ENCODE results near the gene HBB. TPM values are rescaled to one million over a fixed set of nuclear protein-coding genes. Genes with fewer than 3 reads are reported as not detected.
A peak's percentile ranks its signal among the peaks of the same experiment; 100 is the strongest.

The HBB gene
- total and polyA plus RNA-seq, 4 donors, result 5.7 to 3,950 (median 50.2) TPM

- H3K4me1 ChIP-seq (ENCODE audit: control insufficient read depth in 4 of 4, insufficient read depth in 4 of 4, low read length in 3 of 4), result no peaks in the 10 kb centered on the region
- 71% methylated on average over 6 of the region's 6 CpGs for WGBS
- peaks cover 0 to 9% (median 0%) of the 10 kb centered on the region in 4 donors for H3K27me3 ChIP-seq (ENCODE audit: control insufficient read depth in 4 of 4, insufficient read depth in 4 of 4, low read length in 3 of 4)
- peaks cover 0 to 2% (median 0%) of the 10 kb centered on the region in 4 donors for H3K9me3 ChIP-seq (ENCODE audit: control insufficient read depth in 4 of 4, low read length in 3 of 4)
- H3K36me3 ChIP-seq (ENCODE audit: control insufficient read depth in 4 of 4, insufficient read depth in 3 of 4, low read depth in 1 of 4, low read length in 3 of 4), result no peaks in the 10 kb centered on the region
- no peak overlapping the region for H3K4me3 ChIP-seq (ENCODE audit: low read depth in 1 of 3, low read length in 3 of 3)
- no peak overlapping the region for H3K9ac ChIP-seq (ENCODE audit: low read depth in 1 of 2, low read length in 2 of 2)
- DNase-seq (ENCODE audit: low spot score), result peak; percentile 37
- H3K27ac ChIP-seq (ENCODE audit: low read depth in 1 of 2, low read length in 2 of 2), result no peak overlapping the region
- TF ChIP-seq YY1 (IDR thresholded peaks at IDR 0.05), result no peak
- TF ChIP-seq FOXA1 (IDR thresholded peaks at IDR 0.05), result no peak
- no peak for TF ChIP-seq HNF4A (conservative IDR thresholded peaks at IDR 0.05)
- no peak for TF ChIP-seq RAD21 (IDR thresholded peaks at IDR 0.05)
- no peak for TF ChIP-seq ATF3 (IDR thresholded peaks at IDR 0.05)
- TF ChIP-seq NR2F2 (IDR thresholded peaks at IDR 0.05), result no peak
- no peak for TF ChIP-seq GABPA (IDR thresholded peaks at IDR 0.05 in 1 of 2, conservative IDR thresholded peaks at IDR 0.05 in 1 of 2)
- TF ChIP-seq ZBTB33 (IDR thresholded peaks at IDR 0.05), result no peak
- no peak for TF ChIP-seq REST (IDR thresholded peaks at IDR 0.05)
- no peak for TF ChIP-seq MAX (IDR thresholded peaks at IDR 0.05)
These were observed 20.1 kb upstream of the HBB start for GRCh38 chr11:5246772-5247471.

- H3K9ac ChIP-seq (ENCODE audit: low read depth in 1 of 2, low read length in 2 of 2), result no peak overlapping the region
- no peaks in the 10 kb centered on the region for H3K4me1 ChIP-seq (ENCODE audit: control insufficient read depth in 4 of 4, insufficient read depth in 4 of 4, low read length in 3 of 4)
- DNase-seq (ENCODE audit: low spot score), result no peak
- WGBS, result 77% methylated on average over 2 of the region's 2 CpGs
- peaks cover 0 to 3% (median 0%) of the 10 kb centered on the region in 4 donors for H3K27me3 ChIP-seq (ENCODE audit: control insufficient read depth in 4 of 4, insufficient read depth in 4 of 4, low read length in 3 of 4)
- H3K27ac ChIP-seq (ENCODE audit: low read depth in 1 of 2, low read length in 2 of 2), result no peak overlapping the region
- no peaks in the 10 kb centered on the region for H3K36me3 ChIP-seq (ENCODE audit: control insufficient read depth in 4 of 4, insufficient read depth in 3 of 4, low read depth in 1 of 4, low read length in 3 of 4)
- H3K9me3 ChIP-seq (ENCODE audit: control insufficient read depth in 4 of 4, low read length in 3 of 4), result peaks cover 0 to 2% (median 0%) of the 10 kb centered on the region in 4 donors
- H3K4me3 ChIP-seq (ENCODE audit: low read depth in 1 of 3, low read length in 3 of 3), result no peak overlapping the region
- TF ChIP-seq JUND (IDR thresholded peaks at IDR 0.05) (no peak), GABPA (IDR thresholded peaks at IDR 0.05 in 1 of 2, conservative IDR thresholded peaks at IDR 0.05 in 1 of 2) (no peak), ZBTB33 (IDR thresholded peaks at IDR 0.05) (no peak), YY1 (IDR thresholded peaks at IDR 0.05) (no peak), CTCF (IDR thresholded peaks at IDR 0.05; ENCODE audit: low read depth, low read length, missing input control) (no peak), REST (IDR thresholded peaks at IDR 0.05) (no peak), RAD21 (IDR thresholded peaks at IDR 0.05) (no peak), HNF4G (IDR thresholded peaks at IDR 0.05) (no peak), EGR1 (IDR thresholded peaks at IDR 0.05; ENCODE audit: low read depth in 2 of 2) (no peak), MAX (IDR thresholded peaks at IDR 0.05) (no peak), NR2F2 (IDR thresholded peaks at IDR 0.05) (no peak), FOXA1 (IDR thresholded peaks at IDR 0.05) (no peak), ATF3 (IDR thresholded peaks at IDR 0.05) (no peak), TAF1 (conservative IDR thresholded peaks at IDR 0.05) (no peak)
These were observed 18.3 kb upstream of the HBB start for GRCh38 chr11:5245155-5245554.

All from liver (tissue), 9 donors.